IMR-90 (cell line): ENCODE measurements around the gene AMBN.

Experiments used
- BHLHE40 ChIP-seq: fragments of 150-350 bp; IDR thresholded peaks from 2 replicates; pipeline ENCODE4 v1.6.1; 2016; ENCODE audit warnings: mild to moderate bottlenecking, low read depth, low read length
- CHD1 ChIP-seq: IDR thresholded peaks from 2 replicates; pipeline ENCODE4 v1.6.1; 2012; ENCODE audit warnings: low read depth, low read length, improper control_type of control experiment
- CTCF ChIP-seq: conservative IDR thresholded peaks from 2 replicates; pipeline ENCODE4 v1.5.1; 2012; ENCODE audit warnings: mild to moderate bottlenecking, low read depth, low read length, improper control_type of control experiment
- RCOR1 ChIP-seq: IDR thresholded peaks from 2 replicates; pipeline ENCODE4 v1.6.1; 2012; ENCODE audit warnings: mild to moderate bottlenecking, low read length, improper control_type of control experiment; ENCODE audit not compliant: insufficient replicate concordance
- SMC3 ChIP-seq: fragments of 150-350 bp; IDR thresholded peaks from 2 replicates; pipeline ENCODE4 v1.6.1; 2016; ENCODE audit warnings: low read depth, mild to moderate bottlenecking, antibody characterized with exemption, low read length, moderate library complexity
- USF2 ChIP-seq: fragments of 150-350 bp; IDR thresholded peaks from 2 replicates; pipeline ENCODE4 v1.6.1; 2017; ENCODE audit warnings: mild to moderate bottlenecking, antibody characterized with exemption, low read length, low read depth

GRCh38 chr4:70627620-70628019 is 35.6 kb downstream of the AMBN start:
- TF ChIP-seq SMC3 (no peak), CTCF (no peak), RCOR1 (no peak), CHD1 (no peak), USF2 (no peak), BHLHE40 (no peak)
